NB4 (cell line): ENCODE results near the gene CARMIL1.

Source experiments
- MYC ChIP-seq: IDR thresholded peaks from 2 replicates; pipeline ENCODE4 v1.6.1; 2011; ENCODE audit warnings: low read depth, low read length
- TF ChIP-seq, protein P1 (sequence below): IDR thresholded peaks from one replicate; pipeline ENCODE4 v1.5.1; 2012; ENCODE audit warnings: low read depth, low read length

DNA sequence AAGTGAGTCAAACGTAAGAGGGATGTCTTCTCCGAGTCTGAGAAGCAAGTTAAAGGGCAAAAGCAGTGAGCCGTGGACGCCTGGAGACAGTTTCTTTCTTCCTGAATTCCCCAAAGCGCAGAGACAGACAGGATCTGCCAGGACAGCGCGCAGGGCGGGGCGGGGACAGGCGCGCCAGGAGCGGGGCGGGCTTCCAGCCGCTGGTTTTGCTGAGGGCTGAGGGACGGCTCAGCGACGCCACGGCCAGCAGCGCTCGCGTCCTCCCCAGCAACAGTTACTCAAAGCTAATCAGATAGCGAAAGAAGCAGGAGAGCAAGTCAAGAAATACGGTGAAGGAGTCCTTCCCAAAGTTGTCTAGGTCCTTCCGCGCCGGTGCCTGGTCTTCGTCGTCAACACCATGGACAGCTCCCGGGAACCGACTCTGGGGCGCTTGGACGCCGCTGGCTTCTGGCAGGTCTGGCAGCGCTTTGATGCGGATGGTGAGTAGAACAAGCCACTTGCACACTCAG lies 372.9 kb downstream of the CARMIL1 start, which contains the start of gene SCGN:
- TF ChIP-seq, protein P1, sequence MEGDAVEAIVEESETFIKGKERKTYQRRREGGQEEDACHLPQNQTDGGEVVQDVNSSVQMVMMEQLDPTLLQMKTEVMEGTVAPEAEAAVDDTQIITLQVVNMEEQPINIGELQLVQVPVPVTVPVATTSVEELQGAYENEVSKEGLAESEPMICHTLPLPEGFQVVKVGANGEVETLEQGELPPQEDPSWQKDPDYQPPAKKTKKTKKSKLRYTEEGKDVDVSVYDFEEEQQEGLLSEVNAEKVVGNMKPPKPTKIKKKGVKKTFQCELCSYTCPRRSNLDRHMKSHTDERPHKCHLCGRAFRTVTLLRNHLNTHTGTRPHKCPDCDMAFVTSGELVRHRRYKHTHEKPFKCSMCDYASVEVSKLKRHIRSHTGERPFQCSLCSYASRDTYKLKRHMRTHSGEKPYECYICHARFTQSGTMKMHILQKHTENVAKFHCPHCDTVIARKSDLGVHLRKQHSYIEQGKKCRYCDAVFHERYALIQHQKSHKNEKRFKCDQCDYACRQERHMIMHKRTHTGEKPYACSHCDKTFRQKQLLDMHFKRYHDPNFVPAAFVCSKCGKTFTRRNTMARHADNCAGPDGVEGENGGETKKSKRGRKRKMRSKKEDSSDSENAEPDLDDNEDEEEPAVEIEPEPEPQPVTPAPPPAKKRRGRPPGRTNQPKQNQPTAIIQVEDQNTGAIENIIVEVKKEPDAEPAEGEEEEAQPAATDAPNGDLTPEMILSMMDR: no peak
- no peak for TF ChIP-seq MYC
